ENCODE data around the gene DISC1.
"Not testable (repeated sequence)": the region's sequence is repeated elsewhere in the genome, so short reads cannot be mapped to it uniquely, and the experiment has no call there.

Gene DISC1

DNA sequence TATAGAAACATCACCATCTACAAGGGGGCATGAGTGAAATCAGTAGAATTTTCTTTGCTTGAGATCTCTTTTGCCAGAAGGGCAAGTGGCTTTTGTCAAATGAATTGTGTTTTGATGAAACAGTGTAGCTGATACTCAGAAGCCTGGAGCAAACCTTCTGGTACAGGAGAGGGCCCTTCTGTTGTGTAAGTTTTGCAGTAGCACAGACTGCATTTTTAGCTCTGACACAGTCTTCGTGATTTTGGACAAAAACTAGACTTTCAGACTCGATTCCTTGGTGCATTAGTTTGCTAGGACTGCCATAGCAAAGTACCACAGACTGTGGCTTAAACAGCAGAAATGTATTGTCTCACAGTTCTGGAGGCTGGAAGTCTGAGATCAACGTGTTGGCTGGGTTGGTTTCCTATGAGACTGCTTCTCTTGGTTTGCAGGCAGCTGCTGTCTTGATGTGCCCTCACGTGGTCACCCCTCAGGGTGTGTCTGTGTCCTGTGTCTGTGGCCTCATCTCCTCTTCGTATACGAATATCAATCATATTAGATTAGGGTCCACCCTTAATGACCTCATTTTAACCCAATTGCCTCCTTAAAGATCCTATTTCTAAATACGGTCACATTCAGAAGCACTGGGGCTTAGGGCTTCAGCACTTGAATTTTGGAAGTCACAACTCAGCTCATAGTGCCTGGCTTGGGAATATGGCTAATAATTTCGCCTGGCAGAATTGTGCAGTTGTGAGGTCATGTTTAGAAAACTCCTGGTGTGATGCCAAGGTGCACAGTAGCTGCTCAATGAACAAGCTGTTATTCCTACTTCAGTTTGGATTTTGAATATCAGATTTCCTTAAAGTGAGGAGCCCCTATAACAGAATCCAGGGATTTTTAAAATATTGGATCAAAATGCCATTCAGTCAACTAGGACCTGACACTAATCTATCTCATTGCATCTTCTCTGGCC is 21.2 kb upstream of the DISC1 start:
- no peak for DNase-seq (ENCODE audit: low read depth, low spot score)

- no peak for DNase-seq (ENCODE audit: low read depth, low spot score)
These were observed 19.9 kb upstream of the DISC1 start for GRCh38 chr1:231606712-231607111.

- DNase-seq (ENCODE audit: low read depth, low spot score): no peak
These were observed 16.2 kb upstream of the DISC1 start for GRCh38 chr1:231610388-231610787.

- DNase-seq (ENCODE audit: low read depth, low spot score): no peak
These were observed 15.5 kb upstream of the DISC1 start for GRCh38 chr1:231611111-231611510.

GRCh38 chr1:231611851-231612250 is 14.7 kb upstream of the DISC1 start:
- no peak for DNase-seq (ENCODE audit: low read depth, low spot score)

DNA sequence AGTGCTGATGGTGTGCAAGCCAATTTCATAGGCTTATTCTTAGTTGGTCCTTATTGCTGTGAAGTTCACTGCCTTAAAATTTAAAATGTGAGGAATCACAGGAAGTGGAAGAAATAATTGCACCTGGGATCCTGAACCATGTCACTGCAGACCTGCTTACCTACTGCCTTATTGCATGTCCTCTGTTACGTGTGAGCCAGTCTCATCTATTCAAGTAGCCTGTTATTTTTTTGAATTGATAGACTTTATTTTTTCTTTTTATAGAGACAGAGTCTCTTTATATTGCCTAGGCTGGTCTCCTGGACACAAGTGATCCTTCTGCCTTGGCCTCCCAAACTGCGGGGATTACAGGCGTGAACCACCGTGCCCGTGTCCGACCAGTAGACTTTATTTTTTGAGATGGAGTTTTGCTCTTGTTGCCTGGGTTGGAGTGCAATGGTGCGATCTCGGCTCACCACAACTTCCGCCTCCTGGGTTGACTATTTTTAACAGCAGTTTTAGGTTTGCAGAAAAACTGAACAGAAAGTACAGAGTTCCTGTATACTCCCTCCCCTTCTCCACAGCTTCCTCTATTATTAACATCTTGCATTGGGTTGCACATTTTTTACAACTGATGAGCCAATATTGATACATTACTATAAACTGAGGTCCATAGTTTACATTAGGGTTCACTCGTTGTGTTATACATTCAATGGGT is 14.0 kb upstream of the DISC1 start:
- no peak for DNase-seq (ENCODE audit: low read depth, low spot score)

DNA sequence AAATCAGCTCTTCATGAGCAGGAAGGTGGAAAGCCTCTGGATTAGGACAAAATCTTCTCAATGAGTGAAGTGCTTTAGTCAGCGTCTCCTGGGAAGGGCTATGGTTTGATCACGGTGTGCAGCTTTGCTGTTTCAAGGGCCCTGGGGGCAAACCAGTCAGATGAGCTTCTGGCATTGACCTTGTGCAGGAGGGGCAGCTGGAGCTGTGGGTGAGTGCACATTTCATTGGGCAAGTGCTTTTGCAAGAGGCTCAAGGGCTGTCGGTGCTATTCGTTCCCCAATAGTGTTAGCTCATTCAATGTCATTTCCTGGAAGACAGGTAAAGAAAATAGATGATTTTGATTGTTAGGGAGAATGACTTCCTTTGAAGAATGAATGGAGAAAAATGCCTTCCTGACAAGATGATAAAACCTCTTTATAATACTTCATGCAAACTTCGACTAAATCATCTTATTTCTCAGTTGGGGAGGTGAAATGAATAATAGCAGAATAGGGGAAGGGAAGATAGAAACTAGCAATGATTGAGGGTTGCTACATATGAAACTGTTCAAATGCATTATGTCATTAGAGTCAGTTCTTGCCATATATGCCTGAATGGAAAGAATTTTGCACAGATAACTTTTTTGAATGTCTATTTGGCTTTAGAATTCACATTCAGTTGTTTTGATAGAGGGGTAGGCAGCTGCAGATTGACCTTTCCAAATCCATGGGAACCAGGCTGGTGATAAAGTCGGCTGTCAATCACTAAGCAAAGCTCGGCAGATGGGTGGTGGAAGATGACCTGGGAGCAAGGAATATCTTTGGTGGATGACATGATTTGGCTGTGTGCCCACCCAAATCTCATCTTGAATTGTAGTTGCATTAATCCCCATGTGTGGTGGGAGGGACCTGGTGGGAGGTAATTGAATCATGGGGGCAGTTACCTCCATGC is 12.9 kb upstream of the DISC1 start:
- no peak for DNase-seq (ENCODE audit: low read depth, low spot score)

DNA sequence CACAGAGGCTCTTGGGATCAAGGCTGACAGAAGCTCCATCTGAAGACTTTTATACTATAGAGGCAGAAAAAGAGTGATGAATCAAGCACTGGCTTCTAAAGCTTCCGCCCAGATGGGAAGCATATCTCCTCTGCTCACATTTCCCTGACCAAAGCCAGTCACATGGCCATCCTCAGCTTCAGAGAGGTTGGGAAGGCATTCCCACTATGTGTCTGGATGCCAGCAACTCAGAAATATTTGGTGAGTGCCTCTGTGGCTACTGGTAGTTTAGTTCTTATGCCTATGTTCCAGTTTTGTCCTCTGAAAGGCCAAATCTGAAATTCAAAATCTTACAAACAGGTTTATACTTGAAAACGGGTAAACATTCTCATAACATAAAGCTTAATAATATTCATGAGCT is 9.9 kb upstream of the DISC1 start:
- DNase-seq (ENCODE audit: low read depth, low spot score): no peak

DNA sequence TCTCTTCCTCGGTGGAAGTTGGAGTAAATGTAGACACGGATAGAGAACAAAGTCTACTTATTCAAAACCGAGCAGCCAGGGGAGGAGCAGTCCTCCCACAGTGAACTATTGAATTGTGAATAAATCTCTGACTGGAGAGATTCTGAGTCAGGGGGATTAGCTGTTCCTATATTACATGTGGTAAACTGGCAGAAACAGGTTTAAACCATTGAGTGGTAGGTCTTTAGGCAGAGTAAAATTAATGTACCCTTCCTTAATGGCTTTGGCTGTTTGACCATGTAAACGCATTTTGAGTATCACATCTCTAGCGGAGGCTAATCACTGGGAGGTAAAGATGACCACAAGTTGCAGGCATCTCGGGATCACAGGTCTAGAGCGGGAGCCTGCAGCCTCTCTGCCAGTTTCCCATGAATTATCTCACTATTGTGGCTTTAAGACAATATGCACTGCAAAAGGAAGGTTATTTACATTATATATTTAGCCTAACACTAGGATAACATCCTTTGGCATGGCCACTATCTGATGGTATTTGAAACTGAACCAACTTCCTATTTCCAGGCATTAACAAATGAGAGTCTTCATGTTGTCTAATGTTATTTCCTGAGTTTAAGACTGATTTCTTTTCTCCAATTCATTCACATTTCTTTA is 7.9 kb upstream of the DISC1 start:
- no peak for DNase-seq (ENCODE audit: low read depth, low spot score)

- no peak for DNase-seq (ENCODE audit: low read depth, low spot score)
These were observed 7.3 kb upstream of the DISC1 start for GRCh38 chr1:231619257-231619634.

- DNase-seq (ENCODE audit: low read depth, low spot score): not testable (repeated sequence)
These were observed 1.5 kb upstream of the DISC1 start for GRCh38 chr1:231625042-231625441.

- DNase-seq (ENCODE audit: low read depth, low spot score): no peak
These were observed 535 bp upstream of the DISC1 start for GRCh38 chr1:231625975-231626534.

DNA sequence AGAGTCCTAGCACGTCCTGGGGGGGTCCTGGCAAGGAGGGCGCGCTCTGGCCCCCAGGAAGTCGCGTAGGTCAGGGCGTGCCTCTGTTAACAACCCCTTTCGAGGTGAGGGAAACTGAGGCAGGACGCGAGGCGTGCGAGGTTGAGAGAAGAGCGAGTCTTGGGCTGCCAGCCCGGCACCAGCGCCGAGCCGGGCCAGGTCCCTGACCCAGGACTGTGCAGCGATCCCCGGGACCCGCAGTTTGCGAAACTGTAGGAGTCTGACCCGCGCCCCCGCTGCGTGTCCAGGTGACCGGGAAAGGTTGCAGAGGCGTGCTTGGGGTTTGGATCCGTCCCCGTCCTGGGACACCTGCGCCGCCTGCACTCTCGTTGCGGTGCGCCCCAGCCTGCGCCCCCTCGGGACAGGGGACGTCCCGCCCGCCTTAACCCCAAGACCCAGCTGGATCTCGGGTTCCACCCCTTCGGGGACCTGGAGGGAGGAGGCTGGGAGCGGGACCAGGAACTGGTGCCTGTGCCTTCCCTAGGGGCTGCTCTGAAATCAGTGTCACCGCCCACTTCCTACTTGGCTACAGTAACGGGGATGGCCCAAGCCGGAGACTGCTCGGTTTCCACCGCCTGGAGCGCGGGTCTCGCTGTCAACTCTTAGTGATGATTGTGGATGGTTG is 493 bp downstream of the DISC1 start:
- DNase-seq (ENCODE audit: low read depth, low spot score): peak; percentile 77

DNA sequence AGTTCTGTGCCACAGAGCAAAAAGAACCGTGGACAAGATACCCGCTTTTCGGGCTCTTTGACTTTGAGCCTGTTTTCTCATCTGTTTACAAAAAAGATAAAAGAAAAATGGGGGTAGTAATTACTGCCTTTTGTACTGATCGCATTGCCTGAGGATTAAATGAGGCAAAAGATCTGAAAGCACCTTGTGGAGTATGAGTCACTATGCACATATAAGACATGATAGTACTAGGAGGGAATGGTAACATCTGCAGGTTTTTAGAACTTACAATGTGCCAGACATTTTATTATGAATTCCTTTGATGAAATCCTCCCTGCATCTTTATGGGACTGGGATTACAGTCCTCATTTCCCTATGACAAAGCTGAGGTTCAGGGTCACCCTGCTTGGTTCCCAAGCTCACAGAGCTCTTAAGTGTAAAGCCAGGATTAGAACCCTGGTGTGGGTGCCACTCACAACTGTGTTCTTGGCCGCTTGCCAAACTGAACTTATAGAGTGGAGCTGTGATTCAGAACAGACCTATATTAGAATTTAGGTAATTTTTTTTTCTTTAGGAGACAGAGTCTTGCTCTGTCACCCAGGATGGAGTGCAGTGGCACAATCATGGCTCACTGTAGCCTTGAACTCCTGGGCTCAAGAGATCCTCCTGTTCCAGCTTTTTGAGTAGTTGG is 1.8 kb downstream of the DISC1 start:
- no peak for DNase-seq (ENCODE audit: low read depth, low spot score)

- no peak for DNase-seq (ENCODE audit: low read depth, low spot score)
These were observed 2.5 kb downstream of the DISC1 start for GRCh38 chr1:231629132-231629531.

DNA sequence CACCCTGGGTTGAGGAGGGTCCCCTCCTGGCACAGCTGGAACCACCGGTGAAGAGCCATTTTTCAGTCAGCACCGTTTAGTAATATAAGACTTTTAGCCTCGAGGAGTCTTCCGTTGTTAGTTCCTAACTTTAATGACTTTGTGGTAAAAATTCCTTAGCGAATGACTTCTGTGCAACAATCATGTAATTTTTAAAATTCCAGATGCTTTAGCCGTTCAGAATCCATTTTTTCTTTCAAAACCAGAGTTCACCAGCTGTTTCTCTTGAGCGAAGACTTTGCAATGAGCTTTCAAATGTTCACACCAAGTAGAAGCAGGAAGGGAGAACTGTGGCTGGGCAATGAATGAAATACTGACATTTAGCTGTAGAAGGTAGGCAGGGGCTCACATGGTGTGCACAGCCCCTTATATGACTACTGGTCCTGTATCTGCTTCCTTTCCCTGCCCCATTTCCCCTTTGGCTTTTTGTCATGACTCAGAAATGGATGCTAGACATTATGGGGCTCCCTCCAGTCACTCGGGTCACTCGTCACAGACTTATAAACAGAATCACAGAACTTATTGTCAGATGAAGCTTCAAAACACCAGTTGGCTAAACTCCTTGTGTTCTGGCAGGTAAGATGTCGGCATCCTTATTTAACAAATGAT is 4.1 kb downstream of the DISC1 start:
- no peak for DNase-seq (ENCODE audit: low read depth, low spot score)

GRCh38 chr1:231631717-231632116 is 5.1 kb downstream of the DISC1 start:
- DNase-seq (ENCODE audit: low read depth, low spot score): no peak

DNA sequence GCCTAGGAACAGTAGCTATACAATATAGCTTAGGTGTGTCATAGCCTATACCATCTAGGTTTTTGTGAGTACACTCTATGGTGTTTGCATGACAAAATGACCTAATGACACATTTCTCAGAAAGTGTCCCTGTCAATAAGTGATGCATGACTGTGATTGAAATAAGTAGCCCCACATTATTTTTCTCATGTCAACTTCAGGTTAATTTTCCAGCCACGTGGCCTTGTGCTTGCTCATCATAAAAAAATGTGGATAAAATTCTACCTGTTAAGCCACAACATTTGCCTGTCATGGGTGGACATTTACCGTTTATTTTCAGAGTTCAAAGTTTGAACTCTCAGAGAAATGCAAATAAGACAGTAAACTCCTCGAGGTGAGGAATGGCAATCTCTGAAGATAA is 5.5 kb downstream of the DISC1 start:
- no peak for DNase-seq (ENCODE audit: low read depth, low spot score)

DNA sequence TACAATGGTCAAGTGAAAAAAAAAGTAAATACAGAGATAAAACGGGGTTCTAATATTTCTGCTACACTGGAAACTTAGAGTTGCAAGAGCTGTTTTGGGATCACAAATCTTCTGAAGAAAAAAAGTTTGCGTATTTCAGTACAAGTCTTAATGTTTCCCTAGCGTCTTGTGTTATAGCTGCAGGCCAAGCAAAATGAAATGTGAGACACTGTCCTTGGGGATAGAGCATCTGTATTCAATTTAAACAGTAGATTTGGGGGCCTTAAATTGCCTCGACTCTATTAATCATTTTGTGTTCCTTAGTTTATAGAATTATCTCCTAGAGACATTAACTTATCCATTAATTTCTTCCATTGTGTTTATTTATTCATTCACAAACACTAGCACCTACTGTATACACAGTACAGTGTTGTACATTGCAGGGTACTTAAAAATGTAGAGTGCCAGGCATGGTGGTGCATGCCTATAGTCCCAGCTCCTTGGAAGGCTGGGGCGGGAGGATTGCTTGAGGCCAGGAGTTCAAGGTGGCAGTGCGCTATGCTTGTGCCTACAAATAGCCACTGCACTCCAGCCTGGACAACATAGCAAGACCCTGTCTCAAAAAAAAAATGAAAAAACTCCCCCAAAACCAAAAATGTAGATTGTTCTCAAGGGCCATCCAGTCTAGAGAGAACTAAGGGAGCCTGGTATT is 7.9 kb downstream of the DISC1 start:
- no peak for DNase-seq (ENCODE audit: low read depth, low spot score)

Measured in ELF-1 (cell line).